Effector memory CD8-positive, alpha-beta T cell (primary cell): ENCODE measurements around the gene LBR.

Experiments used
- ATAC-seq: fragments of 150-1000 bp; cut with Tn5 transposase; replicated peaks from 2 replicates; pipeline ENCODE4 v1.10.0; 2021; ENCODE audit warnings: mild to moderate bottlenecking, moderate library complexity
- DNase-seq, 3 experiments: peaks; one replicate each; pipeline ENCODE4 v3.0.0; 2021
- H3K27ac Mint-ChIP-seq, 2 donors: one replicate each; pipeline ENCODE4 v1.8.0; 2022; ENCODE audit warnings: mild to moderate bottlenecking in 2 of 2, mixed read lengths in 2 of 2, moderate library complexity in 2 of 2
- H3K27me3 Mint-ChIP-seq, 2 donors: one replicate each; pipeline ENCODE4 v1.8.0; 2022; ENCODE audit warnings: mixed read lengths in 2 of 2
- H3K36me3 Mint-ChIP-seq: one replicate; pipeline ENCODE4 v1.8.0; 2022; ENCODE audit warnings: mild to moderate bottlenecking, moderate library complexity, mixed read lengths; ENCODE audit not compliant: insufficient read depth
- H3K4me1 Mint-ChIP-seq, 2 donors: one replicate each; pipeline ENCODE4 v1.8.0; 2022; ENCODE audit warnings: low read depth in 2 of 2, mixed read lengths in 2 of 2
- H3K4me3 Mint-ChIP-seq, 2 donors: one replicate each; pipeline ENCODE4 v1.8.0; 2022; ENCODE audit warnings: mild to moderate bottlenecking in 2 of 2, mixed read lengths in 2 of 2, moderate library complexity in 2 of 2
- H3K9me3 Mint-ChIP-seq, 2 donors: one replicate each; pipeline ENCODE4 v1.8.0; 2022; ENCODE audit warnings: mixed read lengths in 2 of 2

Gene LBR

DNA sequence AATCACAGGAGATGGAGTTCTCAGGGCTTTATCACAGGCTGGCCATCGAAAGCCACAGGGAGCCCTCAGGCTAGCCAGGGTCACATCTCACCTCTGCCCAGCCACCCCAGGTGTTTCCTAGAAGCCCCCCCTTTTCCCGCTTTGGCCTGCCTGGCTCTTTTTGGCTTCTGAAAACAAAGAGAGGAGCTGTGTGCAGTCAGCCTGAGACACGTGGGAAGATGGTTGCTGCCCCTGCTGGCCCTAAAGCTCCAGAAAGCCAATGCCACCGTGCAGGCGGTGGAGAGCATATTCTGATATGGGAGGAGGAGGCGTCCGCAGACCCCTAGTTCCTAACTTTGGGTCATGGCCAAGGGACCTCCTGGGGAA is 18.7 kb upstream of the LBR start:
- DNase-seq (no peak), ATAC-seq (no peak)
- no peaks in the 10 kb centered on the region for H3K27me3 Mint-ChIP-seq
- H3K9me3 Mint-ChIP-seq = no peaks in the 10 kb centered on the region
- H3K4me1 Mint-ChIP-seq = peaks cover 60 to 61% of the 10 kb centered on the region in 2 donors
- H3K36me3 Mint-ChIP-seq = peaks cover 15% of the 10 kb centered on the region
- peak overlapping the region in 1 of 2 donors; percentile 72 for H3K4me3 Mint-ChIP-seq
- H3K27ac Mint-ChIP-seq = peak overlapping the region; percentile 95

DNA sequence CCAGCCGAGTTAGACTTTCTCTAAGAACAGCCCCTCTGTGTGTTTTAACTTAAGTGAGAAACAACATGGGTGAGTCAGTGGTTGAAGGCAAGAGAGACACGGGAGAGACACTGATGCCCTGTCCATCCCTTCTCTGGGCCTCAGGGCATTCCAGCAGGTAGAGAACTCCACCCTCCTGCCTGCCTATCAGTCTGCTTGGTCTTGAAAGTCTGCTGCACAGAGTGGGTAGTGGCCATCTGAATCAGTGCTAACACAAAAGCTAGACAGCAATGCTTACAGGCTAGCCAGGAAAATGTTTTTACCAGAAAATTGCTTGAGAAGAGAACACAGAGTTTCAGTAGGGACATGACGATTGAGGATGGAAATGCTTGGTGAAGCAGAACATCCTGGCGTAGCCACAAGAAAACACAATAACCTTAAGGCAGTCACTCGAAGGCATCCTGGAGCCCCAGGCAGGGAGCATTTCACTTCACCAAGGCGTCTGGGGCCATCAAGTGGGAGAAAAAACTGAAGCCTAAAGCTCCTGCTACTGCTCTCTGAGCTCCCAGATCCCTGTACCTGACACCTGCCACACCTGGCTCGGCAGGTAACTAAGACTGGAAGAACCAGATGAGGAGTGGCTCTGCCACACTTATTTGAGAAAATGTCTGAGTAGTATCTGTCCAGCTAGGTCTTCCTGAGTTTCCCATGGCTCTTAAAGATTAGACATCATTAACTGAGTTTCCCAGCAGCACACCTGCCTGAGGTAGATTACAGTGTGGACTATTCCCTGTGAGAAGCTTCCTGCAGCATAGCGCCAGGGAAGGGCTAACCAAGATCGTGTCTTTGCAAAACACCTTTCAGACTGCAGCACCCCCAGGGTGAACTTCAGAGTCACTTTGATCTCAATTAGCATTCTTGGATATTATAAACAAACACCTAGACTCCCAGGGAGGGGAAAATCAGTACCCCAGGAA is 18.1 kb upstream of the LBR start:
- DNase-seq (no peak), ATAC-seq (no peak)
- Mint-ChIP-seq H3K36me3 (peaks cover 15% of the 10 kb centered on the region), H3K4me1 (peaks cover 60 to 62% of the 10 kb centered on the region in 2 donors), H3K4me3 (peak overlapping the region; percentile 66 to 72), H3K27ac (peak overlapping the region; percentile 95), H3K9me3 (no peaks in the 10 kb centered on the region), H3K27me3 (no peaks in the 10 kb centered on the region)

GRCh38 chr1:225442123-225442505 is 14.3 kb upstream of the LBR start:
- Mint-ChIP-seq H3K9me3 (no peaks in the 10 kb centered on the region), H3K27ac (peak overlapping the region; percentile 62 to 95), H3K4me3 (peak overlapping the region in 1 of 2 donors; percentile 44), H3K27me3 (no peaks in the 10 kb centered on the region), H3K4me1 (peaks cover 44 to 47% of the 10 kb centered on the region in 2 donors), H3K36me3 (peaks cover 12% of the 10 kb centered on the region)
- DNase-seq (no peak), ATAC-seq (no peak)

GRCh38 chr1:225441314-225442122 is 13.7 kb upstream of the LBR start:
- ATAC-seq (no peak), DNase-seq (no peak)
- Mint-ChIP-seq H3K27ac (peak overlapping the region in 1 of 2 donors; percentile 62), H3K4me3 (peak overlapping the region; percentile 44 to 45), H3K27me3 (no peaks in the 10 kb centered on the region), H3K36me3 (peaks cover 12% of the 10 kb centered on the region), H3K9me3 (no peaks in the 10 kb centered on the region), H3K4me1 (peaks cover 42 to 47% of the 10 kb centered on the region in 2 donors)

- Mint-ChIP-seq H3K36me3 (peaks cover 12% of the 10 kb centered on the region), H3K9me3 (no peaks in the 10 kb centered on the region), H3K27ac (no peak overlapping the region), H3K4me1 (peaks cover 34 to 39% of the 10 kb centered on the region in 2 donors), H3K4me3 (no peak overlapping the region), H3K27me3 (no peaks in the 10 kb centered on the region)
- ATAC-seq (no peak), DNase-seq (no peak)
Measured at GRCh38 chr1:225440380-225441221, 12.8 kb upstream of the LBR start.

GRCh38 chr1:225437710-225438437 is 10.0 kb upstream of the LBR start:
- Mint-ChIP-seq H3K27me3 (no peaks in the 10 kb centered on the region), H3K4me1 (peaks cover 12 to 15% of the 10 kb centered on the region in 2 donors), H3K27ac (peak overlapping the region in 1 of 2 donors; percentile 41), H3K9me3 (no peaks in the 10 kb centered on the region), H3K4me3 (no peak overlapping the region), H3K36me3 (no peaks in the 10 kb centered on the region)
- ATAC-seq (no peak), DNase-seq (no peak)

- Mint-ChIP-seq H3K4me3 (no peak overlapping the region), H3K36me3 (no peaks in the 10 kb centered on the region), H3K27me3 (no peaks in the 10 kb centered on the region), H3K27ac (no peak overlapping the region), H3K4me1 (no peaks in the 10 kb centered on the region), H3K9me3 (no peaks in the 10 kb centered on the region)
- DNase-seq (no peak), ATAC-seq (no peak)
Measured at GRCh38 chr1:225435957-225436392, 8.1 kb upstream of the LBR start.

GRCh38 chr1:225435487-225435886 is 7.6 kb upstream of the LBR start:
- H3K4me3 Mint-ChIP-seq = no peak overlapping the region
- DNase-seq (no peak), ATAC-seq (no peak)
- no peaks in the 10 kb centered on the region for H3K27me3 Mint-ChIP-seq
- no peak overlapping the region for H3K27ac Mint-ChIP-seq
- H3K9me3 Mint-ChIP-seq = no peaks in the 10 kb centered on the region
- no peaks in the 10 kb centered on the region for H3K36me3 Mint-ChIP-seq
- H3K4me1 Mint-ChIP-seq = no peaks in the 10 kb centered on the region

GRCh38 chr1:225435076-225435475 is 7.2 kb upstream of the LBR start:
- H3K4me1 Mint-ChIP-seq = no peaks in the 10 kb centered on the region
- ATAC-seq = no peak
- no peaks in the 10 kb centered on the region for H3K36me3 Mint-ChIP-seq
- no peak for DNase-seq
- no peak overlapping the region for H3K4me3 Mint-ChIP-seq
- H3K27me3 Mint-ChIP-seq = no peaks in the 10 kb centered on the region
- H3K27ac Mint-ChIP-seq = no peak overlapping the region
- H3K9me3 Mint-ChIP-seq = no peaks in the 10 kb centered on the region

DNA sequence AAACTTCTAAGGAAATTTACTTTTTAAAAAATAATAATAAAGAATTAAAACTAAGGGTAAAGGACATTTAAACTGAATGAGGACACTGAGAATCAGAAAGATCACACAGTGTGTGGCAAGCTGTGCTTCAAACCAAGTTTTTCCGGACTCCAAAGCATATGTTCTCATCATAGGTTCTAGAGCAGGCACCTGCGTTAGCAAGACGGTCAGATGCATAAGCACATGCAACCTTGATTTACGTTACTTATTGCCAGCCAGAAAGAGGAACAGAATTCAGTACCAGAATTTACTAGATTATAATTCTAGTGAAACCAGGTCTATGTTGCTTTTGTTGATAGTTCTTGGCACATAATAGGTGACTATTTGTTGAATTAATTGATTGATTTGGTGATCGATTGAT is 6.2 kb upstream of the LBR start:
- H3K27me3 Mint-ChIP-seq = no peaks in the 10 kb centered on the region
- ATAC-seq (no peak), DNase-seq (no peak)
- H3K27ac Mint-ChIP-seq = no peak overlapping the region
- H3K4me1 Mint-ChIP-seq = peaks cover 3 to 4% of the 10 kb centered on the region in 2 donors
- no peak overlapping the region for H3K4me3 Mint-ChIP-seq
- no peaks in the 10 kb centered on the region for H3K36me3 Mint-ChIP-seq
- no peaks in the 10 kb centered on the region for H3K9me3 Mint-ChIP-seq

DNA sequence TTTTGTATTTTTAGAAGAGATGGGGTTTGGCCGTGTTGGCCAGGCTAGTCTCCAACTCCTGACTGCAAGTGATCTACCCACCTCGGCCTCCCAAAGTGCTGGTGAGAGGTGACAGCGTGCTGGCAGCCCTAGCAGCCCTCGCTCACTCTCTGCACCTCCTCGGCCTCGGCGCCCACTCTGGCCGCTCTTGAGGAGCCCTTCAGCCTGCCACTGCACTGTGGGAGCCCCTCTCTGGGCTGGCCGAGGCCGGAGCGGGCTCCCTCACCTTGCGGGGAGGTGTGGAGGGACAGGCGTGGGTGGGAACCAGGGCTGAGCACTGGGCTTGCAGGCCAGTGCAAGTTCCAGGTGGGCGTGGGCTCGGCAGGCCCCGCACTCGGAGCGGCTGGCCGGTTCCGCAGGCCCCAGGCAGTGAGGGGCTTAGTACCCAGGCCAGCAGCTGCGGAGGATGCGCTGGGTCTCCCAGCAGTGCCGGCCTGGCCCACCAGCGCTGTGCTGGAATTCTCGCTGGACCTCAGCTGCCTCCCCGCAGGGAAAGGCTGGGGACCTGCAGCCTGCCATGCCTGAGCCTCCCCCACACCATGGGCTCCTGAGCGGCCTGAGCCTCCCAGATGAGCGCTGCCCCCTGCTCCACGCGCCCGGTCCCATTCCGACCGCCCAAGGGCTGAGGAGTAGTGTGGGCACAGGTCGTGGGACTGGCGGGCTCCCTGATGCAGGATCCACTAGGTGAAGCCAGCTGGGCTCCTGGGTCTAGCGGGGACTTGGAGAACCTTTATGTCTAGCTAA is 3.4 kb upstream of the LBR start:
- Mint-ChIP-seq H3K27ac (no peak overlapping the region), H3K9me3 (no peaks in the 10 kb centered on the region), H3K4me1 (peaks cover 11 to 12% of the 10 kb centered on the region in 2 donors), H3K27me3 (no peaks in the 10 kb centered on the region), H3K4me3 (no peak overlapping the region), H3K36me3 (peaks cover 16% of the 10 kb centered on the region)
- ATAC-seq (no peak), DNase-seq (no peak)

DNA sequence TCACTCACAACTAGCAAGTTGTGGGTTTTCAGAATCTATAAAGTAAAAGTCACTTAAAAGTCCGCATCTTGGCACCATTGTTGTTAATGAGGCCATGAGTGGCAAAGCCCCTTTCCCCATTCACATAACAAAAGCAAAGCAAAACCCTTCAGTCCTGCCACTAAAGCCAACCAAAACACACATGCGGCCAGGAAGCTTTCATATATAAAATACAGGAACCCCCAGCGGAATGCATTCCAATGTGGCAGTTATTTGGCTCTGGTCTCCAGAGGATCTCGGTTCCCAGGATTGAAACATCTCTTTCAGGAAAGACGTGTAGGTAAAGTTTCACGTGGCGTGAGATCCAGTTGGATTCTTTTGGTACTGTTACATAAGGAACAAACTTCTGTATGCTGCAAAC is 2.5 kb upstream of the LBR start:
- Mint-ChIP-seq H3K9me3 (no peaks in the 10 kb centered on the region), H3K4me1 (peaks cover 21 to 22% of the 10 kb centered on the region in 2 donors), H3K36me3 (peaks cover 16% of the 10 kb centered on the region), H3K27ac (no peak overlapping the region), H3K4me3 (no peak overlapping the region), H3K27me3 (no peaks in the 10 kb centered on the region)
- no peak for DNase-seq
- no peak for ATAC-seq
